GM19468 (cell line): Measurements from ENCODE around the gene AGBL4.

Experiments used
- ATAC-seq: cut with Tn5 transposase; IDR thresholded peaks from one replicate; pipeline ENCODE4 v1.9.1; 2021; ENCODE audit warnings: mild to moderate bottlenecking, moderate library complexity, moderate number of reproducible peaks; ENCODE audit not compliant: unreplicated experiment; ENCODE audit errors: extremely low read depth

AGBL4 gene

DNA sequence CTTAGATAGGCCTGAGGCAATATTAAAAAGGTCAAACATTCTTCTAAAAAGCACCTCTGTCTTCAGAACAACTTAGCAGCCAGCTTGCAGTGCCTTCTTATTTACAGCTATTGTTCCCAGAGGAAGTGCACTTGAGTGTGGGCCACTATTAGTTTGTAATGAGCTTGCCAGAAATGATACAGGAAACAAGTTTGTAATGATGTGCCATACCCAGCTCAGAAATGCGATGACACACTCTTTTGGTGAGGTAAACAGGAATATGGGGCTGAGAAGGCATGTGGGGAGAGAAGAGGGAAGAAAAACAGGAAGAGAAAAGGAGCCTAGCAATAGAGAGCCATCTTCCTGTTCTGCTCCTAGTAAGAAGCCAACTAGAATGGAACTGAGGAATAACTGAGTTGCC, 295.4 kb downstream of the AGBL4 start:
- ATAC-seq = no peak

DNA sequence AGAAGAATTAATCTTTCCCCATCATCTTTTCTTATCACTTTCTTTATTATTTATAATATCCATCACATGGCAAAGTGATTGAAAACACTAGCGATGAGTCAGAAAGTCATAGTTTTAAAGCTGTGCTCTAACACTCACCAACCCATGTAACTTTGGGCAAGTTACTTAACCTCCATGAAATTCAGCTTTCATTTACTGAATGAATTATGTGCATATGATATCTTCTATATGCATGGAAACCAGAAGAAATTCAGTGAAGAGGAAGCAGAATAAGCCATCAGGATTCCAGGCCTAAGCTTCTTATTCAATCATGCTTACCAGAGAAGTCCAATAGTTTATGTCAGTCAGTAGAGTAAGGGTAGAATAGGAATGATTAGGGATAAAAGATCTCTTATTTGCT, 300.1 kb downstream of the AGBL4 start:
- no peak for ATAC-seq

DNA sequence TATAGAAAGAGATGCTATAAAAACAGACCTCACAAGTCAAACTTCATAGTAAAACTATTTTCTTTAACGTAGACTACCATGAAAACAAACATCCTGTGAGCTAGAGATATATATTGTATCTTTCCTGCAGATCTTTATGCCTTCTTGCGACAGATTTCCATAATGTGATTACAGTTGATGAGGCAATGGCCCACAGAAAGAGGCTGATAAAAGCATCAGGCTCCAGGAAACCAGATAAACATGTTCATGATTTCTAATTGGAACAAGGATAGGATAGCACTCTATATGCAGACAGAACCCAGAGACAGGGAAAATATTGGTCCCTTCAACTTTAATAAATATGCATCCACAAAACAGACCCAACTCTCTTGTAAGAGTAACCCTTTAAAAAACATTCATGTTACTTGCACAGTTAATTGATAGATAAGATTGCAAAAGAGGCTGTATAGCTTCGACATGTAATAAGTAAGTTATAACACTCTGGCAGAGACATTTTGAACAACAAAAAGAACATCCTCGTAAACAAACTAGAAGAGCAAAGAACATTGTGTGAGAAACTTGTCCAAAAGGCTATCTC, 329.4 kb downstream of the AGBL4 start:
- no peak for ATAC-seq

DNA sequence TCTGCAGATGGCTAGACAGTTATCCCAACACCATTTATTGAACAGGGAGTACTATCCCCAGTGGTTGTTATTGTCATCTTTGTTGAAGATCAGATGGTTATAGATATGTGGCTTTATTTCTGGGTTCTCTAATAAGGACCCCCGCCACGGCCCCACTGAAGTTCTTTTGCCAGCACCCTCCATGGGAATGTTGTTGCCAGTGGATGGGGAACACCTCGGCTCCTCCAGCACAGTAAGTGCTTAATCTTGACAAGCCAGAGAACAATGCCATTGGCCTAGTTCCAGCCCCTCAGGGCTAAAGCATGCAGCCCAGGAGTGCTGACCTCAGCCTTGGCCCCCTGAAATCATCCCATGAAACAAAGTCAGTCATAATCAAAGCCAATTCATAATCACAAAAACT, 337.6 kb downstream of the AGBL4 start:
- no peak for ATAC-seq

DNA sequence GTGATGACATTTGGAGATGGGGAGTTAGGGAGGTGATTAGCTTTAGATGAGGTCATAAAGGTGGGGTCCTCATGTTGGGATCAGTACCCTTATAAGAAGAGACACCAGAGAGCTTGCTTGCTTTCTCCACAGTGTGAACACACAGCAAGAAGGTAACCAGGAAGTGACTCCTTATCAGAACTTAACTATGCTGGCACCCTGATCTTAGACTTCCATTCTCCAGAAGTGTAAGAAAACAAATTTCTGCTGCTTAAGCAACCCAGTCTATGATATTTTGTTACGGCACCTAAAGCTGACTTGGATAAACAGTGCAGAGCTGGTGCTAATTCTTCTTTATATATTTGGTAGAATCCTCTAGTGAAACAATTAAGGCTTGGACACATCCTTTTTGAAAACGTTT, 346.0 kb downstream of the AGBL4 start:
- no peak for ATAC-seq

DNA sequence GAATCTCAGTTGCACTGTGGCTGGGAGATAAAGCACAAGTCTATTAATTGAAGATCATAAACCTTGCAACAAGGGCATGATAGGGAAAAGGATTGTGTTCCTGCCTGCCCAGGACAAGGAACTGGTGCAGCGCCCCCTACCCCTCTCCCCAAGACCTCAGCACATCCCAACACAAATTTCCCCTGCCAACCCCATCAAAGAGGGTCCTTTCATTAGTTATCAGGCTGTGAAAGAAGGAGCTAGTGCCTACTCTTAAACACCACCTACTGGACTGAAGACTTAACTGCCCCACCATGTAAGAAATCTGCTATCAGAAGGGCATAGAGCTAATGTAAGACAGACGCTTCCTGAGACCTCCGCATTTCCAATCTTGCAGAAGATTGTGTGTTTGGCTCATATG, 372.6 kb downstream of the AGBL4 start:
- ATAC-seq = no peak

DNA sequence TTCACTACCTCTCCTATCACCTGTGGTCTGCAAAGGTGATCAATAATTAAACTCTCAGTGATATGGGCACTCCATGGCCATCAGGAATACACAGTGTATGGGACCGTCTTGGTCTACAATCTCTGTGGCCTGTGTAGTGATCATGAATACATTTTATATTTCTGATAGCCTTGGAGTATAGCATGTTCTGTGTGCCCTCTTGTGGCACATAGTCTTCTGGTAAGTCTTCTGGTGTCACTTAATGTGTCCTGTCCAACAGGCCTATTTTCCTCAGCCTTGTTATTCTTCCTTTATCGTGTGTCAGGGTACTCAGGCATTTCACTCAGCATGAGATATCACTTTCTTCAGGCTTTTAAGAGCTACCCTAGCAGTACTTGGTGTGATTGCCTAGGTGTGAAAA, 393.6 kb downstream of the AGBL4 start:
- no peak for ATAC-seq

DNA sequence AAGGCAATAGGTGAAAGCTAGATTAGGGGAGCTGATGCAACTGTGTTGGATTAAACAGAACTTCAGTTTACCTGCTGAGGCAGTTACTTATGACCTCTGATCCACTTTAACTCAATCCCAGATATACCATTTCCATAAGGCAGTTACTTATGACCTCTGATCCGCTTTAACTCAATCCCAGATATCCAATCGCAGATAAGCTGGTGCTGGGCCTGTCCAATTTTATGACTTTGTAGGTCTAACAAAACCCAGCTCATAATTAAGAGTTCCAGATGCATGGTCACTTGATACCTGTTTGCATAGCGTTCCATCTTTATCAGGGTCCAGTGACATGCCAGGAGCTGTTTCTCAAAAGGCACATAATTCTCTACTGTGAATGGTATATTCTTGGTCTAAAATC, 396.0 kb downstream of the AGBL4 start:
- no peak for ATAC-seq

DNA sequence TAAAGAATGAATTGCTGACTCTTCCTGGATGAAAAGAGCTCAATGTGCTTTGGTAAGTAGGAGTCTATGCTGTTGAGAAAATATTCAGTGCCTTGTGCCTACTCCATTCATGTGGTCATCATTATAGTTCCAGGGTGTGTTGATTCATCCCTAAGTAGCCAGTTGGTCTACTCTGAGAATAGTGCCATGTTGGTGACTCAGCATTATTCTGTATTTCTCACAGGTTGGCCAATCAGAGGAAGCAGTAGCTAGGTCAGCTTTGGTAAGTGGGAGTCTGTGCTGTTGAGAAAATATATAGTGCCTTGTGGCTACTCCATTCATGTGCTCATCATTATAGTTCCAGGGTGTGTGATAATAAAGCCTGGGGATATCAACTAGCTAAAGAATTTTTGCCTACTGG, 397.3 kb downstream of the AGBL4 start:
- ATAC-seq = no peak

DNA sequence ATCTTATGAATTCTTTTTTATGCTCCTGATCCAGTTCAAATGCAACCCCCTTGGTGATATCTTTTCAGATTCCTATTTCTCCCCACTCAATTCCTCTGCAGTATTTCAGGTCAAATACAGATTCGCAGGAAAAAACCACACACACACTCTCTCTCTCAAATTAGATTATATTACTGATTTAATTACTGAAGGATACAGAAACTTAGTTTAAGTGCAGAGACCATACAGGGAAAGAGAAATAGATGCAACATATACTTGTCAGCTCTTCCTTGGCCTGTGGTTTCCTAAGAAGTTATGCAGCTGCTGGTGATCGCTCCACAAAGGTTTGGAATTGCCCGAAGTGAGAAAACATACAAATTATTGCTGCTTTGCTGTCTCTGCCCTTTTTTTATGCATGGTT, 400.9 kb downstream of the AGBL4 start:
- no peak for ATAC-seq

DNA sequence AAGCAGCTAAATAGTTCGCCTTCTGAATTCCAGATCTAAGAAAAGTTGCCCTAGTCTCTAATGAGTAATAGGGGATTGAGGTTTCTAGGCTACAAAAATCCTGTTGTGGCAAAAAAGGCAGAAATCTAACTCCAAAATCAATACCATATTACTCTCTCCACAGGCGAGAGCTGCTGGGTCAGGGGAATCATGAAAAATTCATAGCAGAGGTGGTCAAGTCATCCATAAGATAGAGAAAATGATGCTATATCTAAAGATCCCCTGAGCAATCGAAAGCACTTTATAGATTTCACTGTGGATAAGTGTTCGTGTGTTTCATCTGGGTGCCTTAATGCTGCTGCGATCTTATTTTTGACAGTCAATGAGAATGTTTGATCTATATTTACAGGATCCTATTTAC, 417.7 kb downstream of the AGBL4 start:
- no peak for ATAC-seq

DNA sequence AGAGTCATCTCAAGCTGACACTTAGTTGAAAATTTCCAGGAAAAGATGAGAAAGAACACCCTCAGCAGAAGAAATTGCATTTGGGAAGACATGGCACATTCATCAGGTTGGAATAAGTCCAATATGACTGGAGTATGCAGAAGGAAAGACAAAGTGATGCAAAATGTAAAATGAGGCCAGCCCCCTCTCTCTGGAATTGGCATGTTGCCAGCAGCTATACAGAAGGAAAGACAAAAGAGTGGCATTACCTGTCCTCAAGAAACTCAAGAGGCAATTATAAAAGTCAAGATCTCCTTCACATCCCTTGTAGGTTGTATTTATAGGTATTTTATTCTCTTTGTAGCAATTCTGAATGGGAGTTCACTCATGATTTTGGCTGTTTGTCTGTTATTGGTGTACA, 426.3 kb downstream of the AGBL4 start:
- no peak for ATAC-seq

DNA sequence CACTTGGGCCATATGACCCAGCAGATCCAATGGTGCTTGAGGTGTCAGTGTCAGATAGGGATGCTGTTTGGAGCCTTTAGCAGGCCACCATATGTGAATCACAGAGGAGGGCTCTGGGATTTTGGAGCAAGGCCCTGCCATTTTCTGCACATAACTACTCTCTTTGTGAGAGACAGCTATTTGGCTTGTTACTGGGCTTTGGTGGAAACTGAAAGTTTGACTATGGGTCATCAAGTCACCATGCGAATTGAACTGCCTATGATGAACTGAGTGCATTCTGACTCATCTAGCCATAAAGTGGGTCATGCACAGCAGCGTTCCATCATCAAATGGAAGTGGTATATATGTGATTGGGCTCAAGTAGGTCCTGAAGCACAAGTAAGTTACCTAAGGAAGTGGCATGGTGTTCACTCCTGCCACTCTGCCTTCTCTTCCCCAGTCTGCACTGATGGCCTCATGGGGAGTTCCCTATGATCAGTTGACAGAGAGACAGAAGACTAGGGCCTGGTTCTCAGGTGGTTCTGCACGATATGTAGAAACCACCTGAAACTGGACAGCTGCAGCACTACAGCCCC, 447.3 kb downstream of the AGBL4 start:
- no peak for ATAC-seq

DNA sequence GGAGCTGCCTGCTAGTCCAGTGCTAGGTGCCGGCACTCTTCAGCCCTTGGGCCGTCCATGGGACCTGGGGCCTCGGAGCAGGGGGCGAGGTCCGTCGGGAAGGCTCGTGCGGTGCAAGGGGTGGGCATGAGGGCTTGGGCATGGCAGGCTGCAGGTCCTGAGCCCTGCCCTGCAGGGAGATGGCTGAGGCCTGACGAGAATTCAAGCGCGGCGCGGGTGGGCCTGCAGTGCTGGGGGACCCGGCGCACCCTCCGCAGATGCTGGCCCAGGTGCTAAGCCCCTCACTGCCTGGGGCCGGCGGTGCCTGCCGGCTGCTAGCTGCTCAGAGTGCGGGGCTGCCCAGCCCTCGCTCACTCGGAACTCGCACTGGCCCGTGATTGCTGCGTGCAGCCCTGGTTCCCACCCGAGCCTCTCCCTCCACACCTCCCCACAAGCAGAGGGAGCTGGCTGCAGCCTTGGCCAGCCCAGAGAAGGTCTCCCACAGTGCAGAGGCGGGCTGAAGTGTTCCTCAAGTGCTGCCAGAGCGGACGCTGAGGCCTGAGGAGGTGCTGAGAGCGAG, 467.0 kb downstream of the AGBL4 start:
- ATAC-seq = no peak

DNA sequence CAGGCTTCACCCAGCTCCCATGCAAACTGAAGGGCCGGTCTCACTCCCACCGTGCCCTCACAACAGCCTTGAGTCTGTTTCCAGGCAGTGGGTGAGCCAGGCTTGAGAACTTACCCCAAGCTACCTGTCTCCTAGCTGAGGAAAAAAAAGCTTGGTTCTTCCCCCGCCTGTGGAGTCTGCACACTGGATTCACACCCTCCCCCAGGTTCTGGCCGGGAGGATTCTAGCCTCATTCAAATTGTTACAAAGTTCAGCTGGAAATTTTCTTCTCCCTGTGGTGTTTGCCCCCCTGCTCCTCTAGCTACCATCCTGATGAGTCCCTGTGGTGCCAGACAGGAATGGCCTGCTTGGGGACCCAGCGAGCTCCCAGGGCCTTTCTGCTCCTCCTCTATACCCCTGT, 471.7 kb downstream of the AGBL4 start:
- no peak for ATAC-seq

DNA sequence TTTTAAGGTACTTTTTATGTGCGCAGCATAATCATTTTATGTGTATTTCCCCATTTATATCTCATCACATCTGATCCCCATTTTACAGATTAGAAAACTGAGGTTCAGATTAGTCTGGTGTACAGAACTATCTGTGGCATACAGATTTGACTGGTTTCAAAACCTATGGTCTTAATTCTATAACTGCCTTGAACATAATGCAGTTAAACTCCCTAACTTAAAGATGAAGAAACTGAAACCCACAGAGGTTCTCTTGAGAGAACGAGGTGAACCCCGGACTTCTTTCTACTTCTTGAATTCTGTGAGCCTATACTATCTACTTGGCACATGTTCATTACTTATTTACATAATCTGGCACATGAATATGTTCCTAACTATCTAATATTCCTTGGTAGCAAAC, 479.1 kb downstream of the AGBL4 start:
- no peak for ATAC-seq

DNA sequence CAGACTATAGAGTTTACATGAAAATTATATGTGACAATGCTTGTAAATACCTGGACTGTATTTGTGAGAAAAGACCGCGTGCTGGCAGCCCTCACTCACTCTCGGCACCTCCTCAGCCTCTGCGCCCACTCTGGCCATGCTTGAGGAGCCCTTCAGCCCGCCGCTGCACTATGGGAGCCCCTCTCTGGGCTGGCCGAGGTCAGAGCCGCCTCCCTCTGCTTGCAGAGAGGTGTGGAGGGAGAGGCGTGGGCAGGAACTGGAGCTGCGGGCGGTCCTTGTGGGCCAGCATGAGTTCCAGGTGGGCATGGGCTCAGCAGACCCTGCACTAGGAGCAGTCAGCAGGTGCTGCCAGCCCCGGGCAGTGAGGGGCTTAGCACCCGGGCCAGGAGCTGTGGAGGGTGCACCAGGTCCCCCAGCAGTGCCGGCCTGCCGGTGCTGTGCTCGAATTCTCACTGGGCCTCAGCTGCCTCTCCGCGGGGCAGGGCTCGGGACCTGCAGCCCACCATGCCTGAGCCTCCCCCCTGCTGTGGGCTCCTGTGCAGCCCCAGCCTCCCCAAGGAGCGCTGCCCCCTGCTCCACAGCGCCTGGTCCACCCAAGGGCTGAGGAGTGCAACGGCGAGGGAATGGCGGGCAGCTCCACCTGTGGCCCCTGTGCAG, 482.5 kb downstream of the AGBL4 start:
- ATAC-seq = no peak

DNA sequence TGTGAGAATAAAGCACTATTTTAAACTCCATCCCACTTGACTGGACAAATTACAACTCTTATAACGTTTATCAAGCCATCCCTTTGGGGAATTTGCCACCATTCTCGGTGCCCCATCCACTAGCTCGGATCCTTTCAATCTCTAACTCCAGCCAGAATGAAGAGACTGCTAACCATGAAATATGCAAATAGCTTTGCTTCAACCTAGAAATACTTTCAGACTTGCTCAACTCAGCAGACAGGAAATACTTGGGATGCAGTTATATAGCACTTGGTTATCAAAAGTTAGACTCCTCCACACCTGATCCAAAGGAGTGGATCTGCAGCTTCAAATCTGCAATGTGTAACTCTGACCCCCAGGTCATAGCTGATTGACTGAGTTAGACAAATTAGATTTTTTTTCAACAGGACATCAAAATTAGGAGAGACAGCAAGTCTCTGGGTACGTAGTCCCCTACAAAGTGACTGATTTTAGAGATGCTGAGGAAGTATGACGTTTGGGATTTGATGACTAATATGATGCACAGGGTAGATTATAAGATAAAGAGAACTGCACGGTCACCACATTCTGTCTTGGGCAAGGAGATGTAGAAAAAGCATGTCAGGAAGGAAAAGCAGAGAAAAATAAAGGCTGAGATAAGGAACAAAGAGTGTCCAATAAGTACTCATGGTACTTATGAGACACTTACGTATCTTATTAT, 496.0 kb downstream of the AGBL4 start:
- no peak for ATAC-seq

DNA sequence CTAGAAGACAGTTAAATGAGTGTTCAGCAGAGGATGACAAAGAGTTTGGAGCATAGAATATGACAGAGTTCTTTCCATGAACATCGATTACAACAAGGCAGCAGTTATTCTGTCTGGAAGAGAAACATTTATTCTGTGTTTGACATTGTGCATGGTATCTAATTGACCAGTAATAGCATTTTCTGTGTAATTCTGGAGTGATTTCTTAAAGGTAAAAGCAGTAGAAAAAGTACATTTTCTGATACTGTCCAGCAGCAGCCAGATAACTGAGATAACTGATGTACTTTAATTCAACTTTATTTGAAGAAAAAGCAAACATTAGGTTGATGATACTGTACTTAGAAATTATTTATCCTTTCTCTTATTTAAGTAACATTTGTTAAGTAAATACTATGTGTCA, 497.1 kb downstream of the AGBL4 start:
- ATAC-seq = no peak

DNA sequence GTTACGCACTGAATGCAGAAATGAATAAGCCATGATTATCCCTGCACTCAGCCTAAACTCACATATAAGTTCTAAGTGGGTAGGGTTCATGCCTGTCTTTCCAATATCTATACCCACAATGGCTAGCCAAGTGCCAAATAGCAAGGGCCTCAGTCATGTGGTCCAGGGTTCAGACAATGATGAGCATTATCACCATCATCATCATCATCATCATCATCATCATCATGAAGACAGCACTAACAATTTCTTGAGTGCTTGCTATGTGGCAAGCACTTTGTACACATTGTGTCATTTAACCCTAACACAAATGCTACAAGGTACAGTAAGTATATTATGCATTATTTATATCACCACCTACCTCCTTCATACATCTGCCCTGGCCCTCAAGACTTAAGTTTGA, 500.0 kb downstream of the AGBL4 start:
- no peak for ATAC-seq

DNA sequence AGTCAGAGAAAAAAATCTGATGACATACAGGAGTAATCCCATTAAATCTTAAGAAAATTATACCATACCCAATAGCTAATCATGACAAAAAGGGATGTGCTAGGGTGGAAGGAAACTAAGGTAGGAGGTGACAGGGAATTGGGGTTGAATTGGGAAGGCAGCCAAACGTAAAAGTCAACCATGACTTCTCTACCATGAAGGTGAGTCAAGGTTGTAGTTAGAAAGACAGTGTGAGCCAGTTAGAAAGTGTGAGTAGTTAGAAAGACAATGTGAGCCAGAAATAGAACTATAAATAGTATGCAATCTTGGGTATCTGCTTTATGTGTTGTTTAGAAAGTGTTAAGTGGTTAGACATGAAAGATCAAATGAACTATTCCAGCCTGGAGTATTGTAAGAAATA, 556.8 kb downstream of the AGBL4 start:
- ATAC-seq = no peak
